ENCODE results near the gene HUS1.
A peak's percentile ranks its signal among the peaks of the same experiment; 100 is the strongest.
"Not testable (repeated sequence)": the region's sequence is repeated elsewhere in the genome, so short reads cannot be mapped to it uniquely, and the experiment has no call there.

HUS1 gene

DNA sequence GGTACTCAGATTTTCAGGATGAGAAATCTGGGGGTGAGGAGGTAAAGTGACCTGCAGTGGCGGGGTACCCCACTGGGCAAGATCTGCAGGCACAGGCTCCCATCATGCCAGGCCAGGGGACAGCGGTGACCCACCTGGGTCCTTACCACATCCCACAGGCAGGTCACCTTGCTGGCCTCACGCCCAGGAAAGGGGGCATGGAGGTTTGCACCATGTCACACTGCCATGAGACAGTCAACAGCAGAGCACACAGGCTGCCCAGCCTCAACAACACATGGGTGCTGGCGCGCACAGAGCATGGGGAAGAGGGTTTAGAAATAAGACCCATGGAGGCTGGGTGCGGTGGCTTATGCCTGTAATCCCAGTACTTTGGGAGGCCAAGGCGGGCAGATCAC is 32.1 kb downstream of the HUS1 start:
- Histone ChIP-seq H3K27ac (peak overlapping the region in 9 of 21 experiments; percentile 0 to 70 (median 45)), H3K4me3 (no peak overlapping the region)

DNA sequence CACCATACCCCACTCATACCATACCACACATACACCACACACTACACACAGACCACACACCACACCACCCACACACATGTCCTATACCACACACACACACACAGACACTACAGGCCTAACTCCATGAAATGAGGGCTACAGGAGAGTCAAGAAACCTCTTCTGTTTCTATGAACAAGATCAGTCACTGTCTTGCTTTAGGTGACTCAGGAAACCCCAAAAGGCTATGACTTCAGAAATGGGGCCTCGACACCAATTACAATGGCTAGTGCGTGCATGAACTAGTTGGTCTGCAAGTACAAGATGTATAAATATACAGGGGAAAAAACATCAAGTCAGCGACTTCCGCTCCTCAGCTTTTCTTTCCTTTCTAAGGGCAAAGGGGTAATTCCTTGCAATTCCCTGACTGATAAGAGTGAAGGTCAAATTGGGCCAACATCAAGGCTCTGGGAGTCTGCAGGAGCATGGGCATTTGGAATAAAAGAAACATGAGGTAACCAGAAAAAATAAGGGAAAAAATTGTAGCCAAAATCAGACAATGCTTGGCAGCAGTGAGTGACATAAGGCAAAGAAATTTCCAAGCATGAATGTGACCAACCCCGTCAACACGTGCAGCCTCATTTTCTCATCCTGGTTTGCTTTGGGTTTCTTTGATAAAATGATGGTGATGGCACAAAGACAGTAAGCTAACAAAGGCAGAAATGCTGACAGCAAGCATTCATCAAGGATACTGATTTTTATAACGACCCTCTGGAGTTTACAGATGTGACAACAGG is 32.6 kb downstream of the HUS1 start:
- Histone ChIP-seq H3K4me3 (no peak overlapping the region), H3K27ac (peak overlapping the region in 10 of 21 experiments; percentile 0 to 70 (median 42))

- H3K4me3 ChIP-seq = no peak overlapping the region
- peak overlapping the region in 5 of 21 experiments; percentile 41 to 69 (median 54) for H3K27ac ChIP-seq
Observed at GRCh38 chr7:47945261-47946015, 34.0 kb downstream of the HUS1 start.

DNA sequence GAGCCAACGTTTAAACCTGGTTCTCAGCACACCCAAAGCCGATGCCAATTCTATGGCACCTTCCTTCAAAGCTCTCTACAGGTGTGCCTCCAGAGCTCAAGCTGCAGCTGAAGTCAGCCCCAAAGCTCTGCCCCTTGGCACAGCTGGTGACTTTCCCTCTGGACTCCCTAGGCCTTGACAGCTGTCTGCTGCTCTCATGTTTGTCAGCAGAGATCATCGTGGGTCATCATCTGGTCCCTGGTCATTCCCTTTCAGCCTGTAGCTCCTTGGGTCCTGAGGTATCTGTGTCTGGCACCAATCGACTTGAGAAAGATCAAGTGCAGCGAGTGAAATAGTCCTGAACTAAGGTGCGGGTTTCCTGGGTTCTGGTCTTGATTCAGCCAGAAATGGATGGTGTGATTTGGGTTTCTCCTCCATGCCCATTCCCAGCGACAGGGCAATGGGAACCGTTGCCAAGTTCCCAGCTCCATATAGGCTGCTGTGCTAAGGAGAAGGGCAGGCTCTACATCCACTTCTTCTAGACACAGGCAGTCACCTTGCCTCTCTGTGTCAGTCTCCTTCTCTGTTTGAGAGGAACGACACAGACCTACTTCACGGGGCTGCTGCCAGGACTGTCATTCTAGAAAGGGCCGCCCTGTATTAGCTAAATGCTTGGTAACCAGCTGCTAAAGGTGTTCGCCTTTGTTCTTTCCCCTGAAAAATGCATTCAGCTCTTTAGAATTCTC is 34.7 kb downstream of the HUS1 start:
- no peak overlapping the region for H3K4me3 ChIP-seq
- H3K27ac ChIP-seq = peak overlapping the region in 1 of 21 experiments; percentile 21

GRCh38 chr7:47943676-47944474 is 35.5 kb downstream of the HUS1 start:
- Histone ChIP-seq H3K4me3 (no peak overlapping the region), H3K27ac (peak overlapping the region in 3 of 21 experiments; percentile 21 to 55 (median 36))

DNA sequence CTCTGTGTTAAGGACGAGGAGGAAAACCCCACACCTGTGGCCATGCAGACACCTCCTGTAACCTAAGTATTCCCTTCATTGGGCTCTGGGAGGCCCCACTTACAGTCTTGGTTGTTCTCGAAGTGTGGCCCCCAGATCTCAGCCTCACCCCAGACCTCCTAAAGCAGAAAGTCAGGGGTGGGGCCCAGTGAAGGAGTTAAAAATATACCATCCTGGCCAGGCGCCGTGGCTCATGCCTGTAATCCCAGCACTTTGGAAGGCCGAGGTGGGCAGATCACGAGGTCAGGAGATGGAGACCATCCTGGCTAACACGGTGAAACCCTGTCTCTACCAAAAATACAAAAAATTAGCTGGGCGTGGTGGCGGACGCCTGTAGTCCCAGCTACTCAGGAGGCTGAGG is 36.8 kb downstream of the HUS1 start:
- not testable (repeated sequence) for H3K4me3 ChIP-seq
- H3K27ac ChIP-seq = peak overlapping the region in 6 of 21 experiments; percentile 52 to 93 (median 78)

DNA sequence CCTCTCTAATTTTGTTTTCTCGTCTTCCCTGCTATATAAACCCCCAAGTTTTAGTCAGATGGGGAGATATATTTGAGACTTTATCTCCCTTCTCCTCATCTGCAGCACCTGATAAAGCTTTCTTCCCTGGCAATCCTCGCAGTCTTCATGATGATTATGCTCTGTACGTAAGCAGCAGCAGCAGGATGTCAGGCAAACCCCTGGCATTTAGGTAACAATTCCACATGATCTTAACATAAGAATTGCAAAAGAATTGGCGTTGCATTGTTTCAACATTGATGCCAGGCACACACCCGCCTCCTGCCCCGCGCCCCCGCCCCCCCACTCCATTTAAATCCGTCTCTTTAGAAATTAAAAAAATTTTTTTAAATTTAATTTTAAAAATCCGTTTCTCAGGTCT is 37.3 kb downstream of the HUS1 start:
- H3K27ac ChIP-seq = peak overlapping the region in 11 of 21 experiments; percentile 2 to 93 (median 74)
- H3K4me3 ChIP-seq = no peak overlapping the region

GRCh38 chr7:47941136-47941844 is 38.1 kb downstream of the HUS1 start:
- Histone ChIP-seq H3K4me3 (no peak overlapping the region), H3K27ac (peak overlapping the region in 19 of 21 experiments; percentile 47 to 93 (median 74))

- peak overlapping the region in 18 of 21 experiments; percentile 18 to 93 (median 71) for H3K27ac ChIP-seq
Observed at GRCh38 chr7:47940088-47941013, 39.1 kb downstream of the HUS1 start.

GRCh38 chr7:47939425-47940036 is 39.9 kb downstream of the HUS1 start:
- Histone ChIP-seq H3K27ac (peak overlapping the region in 12 of 21 experiments; percentile 18 to 93 (median 63)), H3K4me3 (no peak overlapping the region)

More at GRCh38 chr7:47940088-47941013, 39.1 kb downstream of the HUS1 start:
- H3K4me3 ChIP-seq = no peak overlapping the region

DNA sequence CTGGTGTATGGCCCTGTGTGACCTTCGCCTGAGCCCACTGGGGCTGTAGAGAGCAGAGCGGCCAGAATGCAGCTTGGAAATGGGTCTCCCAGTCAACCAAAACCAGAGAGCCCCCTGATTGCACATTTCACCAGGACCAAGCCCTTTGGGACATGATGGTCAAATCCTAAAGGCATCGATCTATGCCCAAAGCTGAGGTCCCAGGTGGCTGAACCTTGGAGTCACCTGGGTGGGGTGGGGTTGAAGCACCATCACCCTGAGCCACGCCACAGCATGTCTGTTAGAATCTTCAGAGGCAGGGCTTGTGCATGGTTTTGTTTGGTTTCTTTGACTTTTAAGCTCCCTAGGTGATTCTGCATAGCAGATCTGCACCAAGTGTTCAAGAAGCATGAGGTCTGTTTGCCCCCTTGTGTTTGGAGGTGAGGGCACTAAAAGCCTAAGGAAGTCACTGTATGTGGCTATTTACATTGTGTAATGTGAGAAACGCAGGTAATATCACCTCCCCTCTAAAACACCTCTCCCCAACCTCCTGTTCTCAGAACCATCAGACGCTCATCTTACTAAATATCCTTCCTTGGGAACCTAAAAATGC is 40.7 kb downstream of the HUS1 start:
- H3K4me3 ChIP-seq = no peak overlapping the region
- H3K27ac ChIP-seq = no peak overlapping the region

- no peak overlapping the region for H3K4me3 ChIP-seq
Observed at GRCh38 chr7:47937711-47938573, 41.5 kb downstream of the HUS1 start.

GRCh38 chr7:47937065-47937687 is 42.2 kb downstream of the HUS1 start:
- Histone ChIP-seq H3K27ac (no peak overlapping the region), H3K4me3 (no peak overlapping the region)

More at GRCh38 chr7:47937711-47938573, 41.5 kb downstream of the HUS1 start:
- no peak overlapping the region for H3K27ac ChIP-seq

- no peak overlapping the region for H3K4me3 ChIP-seq
- H3K27ac ChIP-seq = no peak overlapping the region
Observed at GRCh38 chr7:47936323-47936722, 43.1 kb downstream of the HUS1 start.

GRCh38 chr7:47935336-47935735 is 44.1 kb downstream of the HUS1 start:
- no peak overlapping the region for H3K27ac ChIP-seq
- H3K4me3 ChIP-seq = no peak overlapping the region

Data from skin epidermis (tissue), 12 donors.